GM18499 (cell line): Measurements from ENCODE around the gene SCGB1D4.
"Not testable (repeated sequence)": the region's sequence is repeated elsewhere in the genome, so short reads cannot be mapped to it uniquely, and the experiment has no call there.

Source experiments
- ATAC-seq: cut with Tn5 transposase; IDR thresholded peaks from one replicate; pipeline ENCODE4 v1.9.1; 2021; ENCODE audit warnings: moderate number of reproducible peaks; ENCODE audit not compliant: insufficient read depth, unreplicated experiment

Gene SCGB1D4

GRCh38 chr11:62298975-62299374 lies at the start of gene SCGB1D4:
SCGB1D4 (minus strand) TSS chr11:62299075; CDS start chr11:62299010, 65 bp downstream.
- ATAC-seq: no peak

- ATAC-seq: no peak
Observed at GRCh38 chr11:62345861-62346260, 47.0 kb upstream of the SCGB1D4 start.

- ATAC-seq: no peak
Observed at GRCh38 chr11:62344210-62344609, 45.3 kb upstream of the SCGB1D4 start.

- ATAC-seq: not testable (repeated sequence)
Observed at GRCh38 chr11:62343646-62344190, 44.8 kb upstream of the SCGB1D4 start.

GRCh38 chr11:62341588-62341987 lies 42.7 kb upstream of the SCGB1D4 start:
- no peak for ATAC-seq

- no peak for ATAC-seq
Observed at GRCh38 chr11:62340269-62340901, 41.5 kb upstream of the SCGB1D4 start.

- no peak for ATAC-seq
Observed at GRCh38 chr11:62338218-62338617, 39.3 kb upstream of the SCGB1D4 start.

GRCh38 chr11:62337303-62338181 lies 38.7 kb upstream of the SCGB1D4 start, which contains the start of gene ASRGL1:
ASRGL1 (plus strand) TSS chr11:62337448; CDS start chr11:62337978, 530 bp downstream.
- no peak for ATAC-seq

- not testable (repeated sequence) for ATAC-seq
Observed at GRCh38 chr11:62336949-62337302, 38.1 kb upstream of the SCGB1D4 start.

GRCh38 chr11:62333768-62334167 lies 34.9 kb upstream of the SCGB1D4 start:
- no peak for ATAC-seq

- ATAC-seq: not testable (repeated sequence)
Observed at GRCh38 chr11:62331264-62331663, 32.4 kb upstream of the SCGB1D4 start.

GRCh38 chr11:62327541-62327940 lies 28.7 kb upstream of the SCGB1D4 start:
- not testable (repeated sequence) for ATAC-seq

GRCh38 chr11:62326719-62327118 lies 27.8 kb upstream of the SCGB1D4 start:
- not testable (repeated sequence) for ATAC-seq

GRCh38 chr11:62325781-62326180 lies 26.9 kb upstream of the SCGB1D4 start:
- not testable (repeated sequence) for ATAC-seq

GRCh38 chr11:62324731-62325556 lies 26.1 kb upstream of the SCGB1D4 start:
- no peak for ATAC-seq

GRCh38 chr11:62322524-62322923 lies 23.6 kb upstream of the SCGB1D4 start:
- no peak for ATAC-seq

GRCh38 chr11:62315431-62315830 lies 16.6 kb upstream of the SCGB1D4 start:
- no peak for ATAC-seq

- no peak for ATAC-seq
Observed at GRCh38 chr11:62309991-62310390, 11.1 kb upstream of the SCGB1D4 start.

- ATAC-seq: no peak
Observed at GRCh38 chr11:62307950-62308349, 9.1 kb upstream of the SCGB1D4 start.

GRCh38 chr11:62306227-62306626 lies 7.4 kb upstream of the SCGB1D4 start:
- ATAC-seq: no peak
